H1 (cell line): ENCODE data around the gene LSM3. TPM values are rescaled to one million over a fixed set of nuclear protein-coding genes. Genes with fewer than 3 reads are reported as not detected.

Source experiments
- HDAC2 ChIP-seq, 2 experiments: fragments of 300-600 bp in 1 of 2; sonication (generic) in 1 of 2; IDR thresholded peaks; 2 replicates each; pipeline ENCODE4 v1.6.1; 2011 to 2012; ENCODE audit warnings: low read depth in 2 of 2, low read length in 2 of 2, mild to moderate bottlenecking in 2 of 2, moderate library complexity in 2 of 2, borderline replicate concordance in 1 of 2, inconsistent platforms in 1 of 2
- HDAC6 ChIP-seq: IDR thresholded peaks from one replicate; pipeline ENCODE4 v1.7.1; 2012; ENCODE audit warnings: low read depth, mild to moderate bottlenecking, inconsistent platforms, low read length, moderate library complexity
- KDM5A ChIP-seq: fragments of 200-600 bp; IDR thresholded peaks from 2 replicates; pipeline ENCODE4 v1.7.1; 2012; ENCODE audit warnings: mild to moderate bottlenecking, low read length, inconsistent platforms, mixed read lengths
- PHF8 ChIP-seq: fragments of 200-600 bp; sonication (generic); conservative IDR thresholded peaks from 2 replicates; pipeline ENCODE4 v1.7.1; 2012; ENCODE audit warnings: low read depth, mild to moderate bottlenecking, inconsistent platforms, low read length, moderate library complexity
- POLR2AphosphoS5 ChIP-seq: IDR thresholded peaks from 2 replicates; pipeline ENCODE4 v1.6.1; 2011; ENCODE audit warnings: low read depth, low read length
- polyA plus RNA-seq, 7 experiments: library from polyadenylated mRNA; depleted of rRNA in 3 of 7; stranded (reverse) in 5 of 7; unstranded in 2 of 7; fragments of >200 nt in 5 of 7; fragments of 200-250 nt in 2 of 7; gene quantifications; 1 replicate in 5 of 7; 2 replicates in 1 of 7; 4 replicates in 1 of 7; pipeline versions ENCODE4 v1.2.1 to v1.2.3, GENCODE V29; 2011 to 2013; ENCODE audit warnings: missing spikeins in 2 of 7, mixed read lengths in 2 of 7
- total RNA-seq: library from RNA; stranded (reverse); fragmentation: NEBNext Ultra II Directional; extraction: Animal tissue kit (Norgen Biotek cat#: 25700); gene quantifications from 2 replicates; pipeline ENCODE4 v1.2.1, GENCODE V29; 2021
- TF ChIP-seq, protein P1 (sequence below): IDR thresholded peaks from 2 replicates; pipeline ENCODE4 v1.6.1; 2012; ENCODE audit warnings: low read length, inconsistent platforms

Gene LSM3
- total and polyA plus RNA-seq, 2 of the 8 experiments (the other 6 are each of a cell fraction or from before 2014, with no cell fraction given) = 7.1 to 25.4 TPM

DNA sequence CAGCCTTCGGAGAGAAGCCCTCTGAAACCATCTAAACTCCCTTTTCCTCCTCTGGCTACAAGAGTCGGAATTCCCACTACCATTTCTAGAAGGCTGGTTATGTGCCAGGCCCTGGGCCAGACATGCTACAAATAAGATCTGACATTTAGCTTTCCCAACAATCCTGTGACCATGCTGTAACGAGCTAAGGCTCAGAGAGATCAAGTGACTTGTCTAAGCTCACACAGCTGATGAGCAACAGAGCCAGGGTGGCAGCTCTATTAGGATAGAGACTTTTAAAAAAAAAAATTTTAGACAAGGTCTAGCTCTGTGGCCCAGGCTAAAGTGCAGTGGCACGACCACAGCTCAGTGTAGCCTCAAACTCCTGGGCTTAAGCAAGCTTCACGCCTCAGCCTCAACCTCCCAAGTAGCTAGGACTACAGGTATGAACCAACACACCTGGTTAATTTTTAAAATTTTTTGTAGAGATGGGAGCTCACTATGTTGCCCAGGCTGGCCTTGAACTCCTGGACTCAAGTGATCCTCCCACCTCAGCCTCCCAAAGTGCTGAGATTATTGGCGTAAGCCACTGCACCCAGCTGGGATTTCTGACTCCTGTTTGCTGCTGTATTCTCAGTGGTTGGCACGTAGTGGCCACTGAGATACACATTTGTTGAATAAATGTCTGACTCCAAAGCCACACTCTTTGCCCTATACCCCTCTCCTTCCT, 34.6 kb downstream of the LSM3 start (continued):
- TF ChIP-seq, protein P1, sequence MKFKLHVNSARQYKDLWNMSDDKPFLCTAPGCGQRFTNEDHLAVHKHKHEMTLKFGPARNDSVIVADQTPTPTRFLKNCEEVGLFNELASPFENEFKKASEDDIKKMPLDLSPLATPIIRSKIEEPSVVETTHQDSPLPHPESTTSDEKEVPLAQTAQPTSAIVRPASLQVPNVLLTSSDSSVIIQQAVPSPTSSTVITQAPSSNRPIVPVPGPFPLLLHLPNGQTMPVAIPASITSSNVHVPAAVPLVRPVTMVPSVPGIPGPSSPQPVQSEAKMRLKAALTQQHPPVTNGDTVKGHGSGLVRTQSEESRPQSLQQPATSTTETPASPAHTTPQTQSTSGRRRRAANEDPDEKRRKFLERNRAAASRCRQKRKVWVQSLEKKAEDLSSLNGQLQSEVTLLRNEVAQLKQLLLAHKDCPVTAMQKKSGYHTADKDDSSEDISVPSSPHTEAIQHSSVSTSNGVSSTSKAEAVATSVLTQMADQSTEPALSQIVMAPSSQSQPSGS = no peak
- no peak for TF ChIP-seq POLR2AphosphoS5
- no peak for TF ChIP-seq KDM5A
- TF ChIP-seq HDAC2 (IDR thresholded peaks at IDR 0.05; ENCODE audit: borderline replicate concordance in 1 of 2, low read depth in 2 of 2, low read length in 2 of 2) = no peak
- TF ChIP-seq HDAC6 = no peak
- no peak for TF ChIP-seq PHF8
